Large intestine (tissue), 3 donors: ENCODE measurements around the gene ZNRF2. TPM values are rescaled to one million over a fixed set of nuclear protein-coding genes. Genes with fewer than 3 reads are reported as not detected.

ENCODE experiments used
- DNase-seq, 2 donors: peaks; one replicate each; pipeline versions ENCODE4 v3.0.0 to v3.0.0-alpha.2; 2013
- H3K27ac ChIP-seq: one replicate; pipeline ENCODE4 v1.5.1; 2013; ENCODE audit warnings: low read length
- H3K27me3 ChIP-seq: 2 replicates; pipeline ENCODE4 v1.6.1; 2013; ENCODE audit warnings: low read length; ENCODE audit not compliant: control insufficient read depth, insufficient read depth
- H3K36me3 ChIP-seq: 2 replicates; pipeline ENCODE4 v1.6.1; 2013; ENCODE audit warnings: low read length; ENCODE audit not compliant: control insufficient read depth, insufficient read depth
- H3K4me1 ChIP-seq: one replicate; pipeline ENCODE4 v1.6.1; 2013; ENCODE audit warnings: low read length; ENCODE audit not compliant: control insufficient read depth, insufficient read depth
- H3K4me3 ChIP-seq: one replicate; pipeline ENCODE4 v1.5.1; 2013; ENCODE audit warnings: low read length
- H3K9me3 ChIP-seq: one replicate; pipeline ENCODE4 v1.6.1; 2013; ENCODE audit warnings: mild to moderate bottlenecking, low read depth, low read length, moderate library complexity; ENCODE audit not compliant: control insufficient read depth
- WGBS: methylation state at CpG from one replicate; pipeline ENCODE4 v1.1.5; 2013; ENCODE audit warnings: low lambda C conversion rate; ENCODE audit not compliant: insufficient coverage; 5-methylcytosine and 5-hydroxymethylcytosine counted together
- polyA plus RNA-seq: library from polyadenylated mRNA; unstranded; fragments of 120-200 nt; gene quantifications from one replicate; pipeline ENCODE4 v1.2.1, GENCODE V29; 2013

Gene ZNRF2
- polyA plus RNA-seq, 1 donor: 12.1 TPM

DNA sequence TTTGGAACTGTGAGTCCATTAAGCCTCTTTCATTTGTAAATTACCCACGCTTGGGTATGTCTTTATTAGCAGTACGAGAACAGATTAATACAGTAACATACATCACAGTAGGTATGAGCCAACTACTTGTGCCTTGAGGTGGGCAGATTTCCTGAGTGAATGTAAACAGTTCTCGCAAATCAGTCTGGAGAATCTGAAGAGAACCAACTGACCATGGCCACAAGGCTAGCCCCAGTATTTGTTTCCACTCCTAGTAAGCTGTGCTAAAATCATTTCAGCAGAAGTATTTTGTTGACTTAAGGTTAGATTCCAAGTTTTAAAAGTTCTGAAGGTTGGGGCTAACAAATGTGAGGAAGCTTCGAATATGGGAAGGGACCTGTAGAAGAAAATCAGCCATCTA, 111.3 kb downstream of the ZNRF2 start:
- Histone ChIP-seq H3K27me3 (no peaks in the 10 kb centered on the region), H3K4me1 (no peaks in the 10 kb centered on the region), H3K9me3 (no peaks in the 10 kb centered on the region), H3K36me3 (no peaks in the 10 kb centered on the region), H3K27ac (no peak overlapping the region), H3K4me3 (no peak overlapping the region)
- no peak for DNase-seq
- WGBS: 100% methylated on average over 1 of the region's 4 CpGs

DNA sequence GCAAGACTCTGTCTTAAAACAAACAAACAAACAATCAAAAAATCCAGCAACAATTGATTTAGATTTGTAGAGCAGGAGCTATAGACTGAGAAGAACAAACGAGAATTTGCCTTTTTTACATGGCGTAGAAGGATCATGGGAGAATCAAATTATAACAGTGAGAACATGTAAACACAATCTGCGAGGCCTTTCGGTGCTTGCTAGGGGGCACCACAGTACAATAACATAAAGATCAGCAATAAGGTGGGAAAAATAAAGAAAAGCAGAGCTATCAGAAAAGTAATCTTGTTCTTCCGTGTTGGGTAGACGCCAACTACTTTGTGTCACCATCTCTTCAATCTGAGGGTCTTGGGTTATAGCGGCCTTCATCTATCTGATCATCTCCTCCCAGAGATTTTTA, 112.0 kb downstream of the ZNRF2 start:
- no peak overlapping the region for H3K4me3 ChIP-seq
- H3K36me3 ChIP-seq: no peaks in the 10 kb centered on the region
- no peak for DNase-seq
- no peaks in the 10 kb centered on the region for H3K9me3 ChIP-seq
- no peaks in the 10 kb centered on the region for H3K27me3 ChIP-seq
- WGBS: 87% methylated on average over 6 of the region's 7 CpGs
- no peaks in the 10 kb centered on the region for H3K4me1 ChIP-seq
- no peak overlapping the region for H3K27ac ChIP-seq

DNA sequence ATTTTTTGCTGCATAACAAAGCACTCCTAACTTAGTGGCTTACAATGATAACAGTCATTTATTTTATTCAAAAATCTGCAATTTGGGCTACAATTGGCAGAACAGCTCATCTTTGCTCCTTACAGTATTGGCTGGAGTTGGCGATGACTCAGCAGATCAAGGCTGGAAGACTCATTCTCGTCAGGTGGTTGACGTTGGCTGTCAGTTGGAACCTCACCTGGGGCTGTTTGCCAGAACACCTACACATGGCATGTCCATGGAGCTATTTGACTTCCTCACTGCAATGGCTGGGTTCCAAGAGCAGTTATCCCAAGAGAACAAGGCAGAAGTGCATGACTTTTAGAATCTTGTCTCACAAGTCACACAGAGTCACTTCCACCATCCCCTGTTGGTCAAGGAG, 119.1 kb downstream of the ZNRF2 start:
- H3K27me3 ChIP-seq: no peaks in the 10 kb centered on the region
- WGBS: 100% methylated on average over 1 of the region's 3 CpGs
- H3K27ac ChIP-seq: no peak overlapping the region
- no peaks in the 10 kb centered on the region for H3K4me1 ChIP-seq
- peaks cover 4% of the 10 kb centered on the region for H3K36me3 ChIP-seq
- no peak overlapping the region for H3K4me3 ChIP-seq
- H3K9me3 ChIP-seq: no peaks in the 10 kb centered on the region
- DNase-seq: no peak

DNA sequence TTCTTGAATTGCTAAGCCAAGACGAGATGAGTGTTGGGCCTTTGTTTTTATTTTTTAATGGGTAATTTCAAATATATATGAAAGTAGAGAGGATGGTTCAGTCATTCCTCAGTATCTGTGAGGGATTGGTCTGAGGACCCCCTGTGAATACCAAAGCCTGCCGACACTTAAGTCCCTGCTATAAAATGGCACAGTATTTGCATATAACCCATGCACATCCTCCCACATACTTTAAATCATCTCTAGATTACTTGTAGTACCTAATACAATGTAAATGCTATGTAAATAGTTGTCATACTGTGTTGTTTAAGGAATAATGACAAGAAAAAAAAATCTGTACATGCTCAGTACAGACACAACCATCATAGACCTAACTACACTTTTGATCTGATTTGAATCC, 120.8 kb downstream of the ZNRF2 start:
- H3K9me3 ChIP-seq: no peaks in the 10 kb centered on the region
- no CpG with 5 or more reads among the region's 2 CpGs for WGBS

DNA sequence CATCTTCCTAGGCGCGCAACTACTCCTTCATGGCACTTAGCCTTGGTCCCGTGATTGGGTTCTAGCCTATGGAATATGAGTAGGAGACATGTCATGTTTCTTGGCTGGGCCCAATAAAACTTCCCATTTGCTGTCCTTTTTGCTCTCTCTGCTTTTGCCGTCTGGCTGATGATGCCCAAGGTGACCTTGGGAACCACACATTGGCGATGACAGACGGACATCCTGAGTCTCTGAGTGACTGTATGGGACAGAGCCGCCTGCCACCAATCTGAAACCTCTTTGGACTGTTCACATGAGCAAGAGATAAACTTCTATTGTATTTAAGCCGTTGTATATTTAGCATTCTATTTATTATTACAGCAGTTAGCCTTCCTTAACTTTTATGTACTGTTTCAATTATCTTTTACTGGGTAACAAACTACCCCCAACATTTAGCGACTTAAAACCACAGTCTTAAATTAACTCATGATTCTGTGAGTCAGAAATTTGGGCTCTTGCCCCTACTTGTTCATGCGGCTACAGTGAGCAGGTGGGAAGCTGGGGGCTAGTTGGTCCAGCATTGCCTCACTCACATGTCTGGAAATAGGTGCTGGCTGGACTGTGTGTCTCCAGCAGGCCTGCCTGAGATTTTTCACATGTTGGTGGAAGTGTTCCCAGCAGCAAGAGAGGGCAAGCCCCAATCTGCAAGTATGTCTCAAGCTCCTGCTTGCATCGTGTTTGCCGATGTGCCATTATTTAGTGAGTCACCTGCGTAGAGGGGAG, 122.4 kb downstream of the ZNRF2 start:
- DNase-seq: no peak
- no peaks in the 10 kb centered on the region for H3K27me3 ChIP-seq

More for the DNA sequence above, 120.8 kb downstream of the ZNRF2 start:
- Histone ChIP-seq H3K27ac (no peak overlapping the region), H3K4me1 (no peaks in the 10 kb centered on the region), H3K27me3 (no peaks in the 10 kb centered on the region), H3K4me3 (no peak overlapping the region), H3K36me3 (peaks cover 4% of the 10 kb centered on the region)
- no peak for DNase-seq

DNA sequence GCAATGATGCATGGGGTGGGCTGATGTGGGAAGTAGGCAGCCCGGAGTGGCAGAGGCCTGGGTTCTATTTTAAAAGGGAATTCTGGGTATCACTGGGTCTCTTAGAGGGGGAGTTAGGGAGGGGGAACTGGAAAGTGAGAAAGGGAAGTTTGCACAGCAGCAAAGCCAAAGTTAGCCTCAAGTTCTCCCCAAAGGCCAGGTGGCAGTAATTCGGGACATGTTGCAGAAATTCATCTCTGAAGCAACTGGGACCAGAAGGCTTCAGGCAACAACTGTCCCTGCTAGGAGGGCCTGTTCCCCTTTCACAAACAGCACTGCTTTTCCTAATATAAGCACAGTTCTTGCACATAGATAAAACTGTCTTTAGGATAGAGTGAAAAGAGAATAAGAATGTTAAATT, 126.8 kb downstream of the ZNRF2 start:
- Histone ChIP-seq H3K36me3 (no peaks in the 10 kb centered on the region), H3K4me3 (no peak overlapping the region), H3K27me3 (no peaks in the 10 kb centered on the region), H3K4me1 (no peaks in the 10 kb centered on the region), H3K9me3 (peaks cover 6% of the 10 kb centered on the region), H3K27ac (no peak overlapping the region)
- no CpG with 5 or more reads among the region's 2 CpGs for WGBS
- no peak for DNase-seq

More for the DNA sequence above, 122.4 kb downstream of the ZNRF2 start:
- Histone ChIP-seq H3K27ac (no peak overlapping the region), H3K36me3 (peaks cover 4% of the 10 kb centered on the region), H3K4me1 (no peaks in the 10 kb centered on the region), H3K9me3 (no peaks in the 10 kb centered on the region), H3K4me3 (no peak overlapping the region)
- 100% methylated on average over 1 of the region's 13 CpGs for WGBS

DNA sequence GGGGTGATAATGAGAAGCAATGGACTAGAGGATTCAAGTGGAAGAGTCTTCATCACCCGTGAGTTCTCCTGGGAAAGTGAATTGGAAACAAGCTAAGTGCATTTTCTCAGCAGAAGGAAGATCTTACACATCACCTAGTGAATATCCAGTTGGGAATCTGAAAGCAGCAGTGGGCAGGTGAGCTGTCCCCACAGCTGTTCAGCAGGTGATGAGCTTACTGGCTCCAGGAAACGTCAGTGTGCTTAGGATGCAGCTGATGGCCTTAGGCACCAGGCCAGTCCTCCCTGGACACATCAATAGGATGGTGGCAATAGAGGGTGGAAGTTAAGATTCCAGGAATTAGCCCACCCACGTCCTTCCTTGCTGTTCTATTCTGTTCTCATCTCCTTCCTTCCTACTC, 127.5 kb downstream of the ZNRF2 start:
- H3K27ac ChIP-seq: no peak overlapping the region
- no CpG with 5 or more reads among the region's 3 CpGs for WGBS
- DNase-seq: no peak
- no peaks in the 10 kb centered on the region for H3K27me3 ChIP-seq
- peaks cover 6% of the 10 kb centered on the region for H3K9me3 ChIP-seq
- H3K4me1 ChIP-seq: no peaks in the 10 kb centered on the region
- no peak overlapping the region for H3K4me3 ChIP-seq
- H3K36me3 ChIP-seq: no peaks in the 10 kb centered on the region

DNA sequence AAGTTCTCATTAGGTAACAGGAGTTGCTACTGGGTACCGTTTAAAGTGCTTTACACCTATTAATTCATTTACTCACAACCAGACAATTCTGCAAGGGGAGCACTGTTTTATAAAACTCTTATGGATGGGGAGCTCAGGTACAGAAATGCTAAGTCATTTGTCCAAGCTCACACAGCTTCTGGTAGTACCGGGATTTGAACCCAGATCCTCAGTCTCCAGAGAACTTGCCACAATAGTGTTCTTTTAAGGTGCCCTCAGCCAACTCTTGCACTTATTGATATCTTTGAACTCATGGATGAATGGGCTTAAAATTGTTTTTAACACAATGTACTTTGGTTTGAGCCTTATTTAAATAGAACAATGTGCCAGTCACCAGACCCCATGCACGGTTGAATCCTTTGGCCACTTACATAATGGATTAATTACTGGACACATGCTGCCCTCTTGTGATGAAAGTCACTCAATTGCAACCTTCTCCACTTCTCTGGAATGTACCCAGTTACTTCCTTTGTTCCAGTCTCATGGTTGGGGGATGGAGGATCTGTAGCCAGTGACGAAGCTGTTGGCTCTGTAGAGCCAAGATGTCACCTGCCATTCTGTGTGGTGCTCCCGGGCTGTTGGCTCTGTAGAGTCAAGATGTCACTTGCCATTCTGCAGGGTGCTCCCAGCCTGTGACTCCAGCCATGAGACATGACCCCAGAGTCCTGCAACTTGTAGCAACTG, 128.5 kb downstream of the ZNRF2 start:
- H3K4me1 ChIP-seq: no peaks in the 10 kb centered on the region
- no peak overlapping the region for H3K4me3 ChIP-seq
- WGBS: no CpG with 5 or more reads among the region's 5 CpGs
- H3K27ac ChIP-seq: no peak overlapping the region
- no peaks in the 10 kb centered on the region for H3K27me3 ChIP-seq
- peak; percentile 42 to 59 for DNase-seq
- H3K9me3 ChIP-seq: peaks cover 6% of the 10 kb centered on the region
- H3K36me3 ChIP-seq: no peaks in the 10 kb centered on the region

DNA sequence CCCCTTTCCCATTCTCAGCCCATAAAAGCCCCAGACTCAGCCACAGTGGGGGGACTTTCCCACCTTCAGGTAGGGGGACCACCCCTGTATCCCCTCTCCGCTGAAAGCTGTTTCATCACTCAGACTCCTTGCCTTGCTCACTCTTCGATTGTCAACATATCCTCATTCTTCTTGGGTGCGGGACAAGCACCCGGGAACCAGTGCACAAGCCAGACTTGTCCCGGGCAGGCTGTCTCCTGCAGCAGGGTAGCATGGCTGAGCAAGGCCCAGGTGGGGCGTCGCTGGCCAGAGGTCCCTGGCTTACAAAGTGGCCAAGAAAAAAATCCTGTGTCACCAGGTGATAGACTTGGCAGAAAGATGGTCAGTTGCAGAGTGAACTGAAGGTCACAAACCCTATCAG, 129.5 kb downstream of the ZNRF2 start:
- Histone ChIP-seq H3K36me3 (no peaks in the 10 kb centered on the region), H3K27ac (no peak overlapping the region), H3K9me3 (peaks cover 6% of the 10 kb centered on the region), H3K27me3 (no peaks in the 10 kb centered on the region), H3K4me3 (no peak overlapping the region), H3K4me1 (no peaks in the 10 kb centered on the region)
- no CpG with 5 or more reads among the region's 7 CpGs for WGBS
- DNase-seq: no peak
